HG02884 (cell line): ENCODE data around the gene RSPH9.
"Not testable (repeated sequence)": the region's sequence is repeated elsewhere in the genome, so short reads cannot be mapped to it uniquely, and the experiment has no call there.

Experiments
- ATAC-seq: cut with Tn5 transposase; IDR thresholded peaks from one replicate; pipeline ENCODE4 v1.9.1; 2021; ENCODE audit warnings: mild to moderate bottlenecking, moderate library complexity; ENCODE audit not compliant: unreplicated experiment

The RSPH9 gene

GRCh38 chr6:43628393-43629103 lies 16.3 kb upstream of the RSPH9 start:
- peak; percentile 7 for ATAC-seq

- peak; percentile 81 for ATAC-seq
Measured at GRCh38 chr6:43629104-43629504, 15.7 kb upstream of the RSPH9 start, which contains the start of gene GTPBP2. GTPBP2 (minus strand) TSS chr6:43629264; CDS start chr6:43629162, 102 bp downstream.

- peak; percentile 64 for ATAC-seq
Measured at GRCh38 chr6:43629505-43630300, 15.1 kb upstream of the RSPH9 start.

GRCh38 chr6:43630980-43631619 lies 13.7 kb upstream of the RSPH9 start:
- no peak for ATAC-seq

GRCh38 chr6:43633002-43633401 lies 11.8 kb upstream of the RSPH9 start:
- not testable (repeated sequence) for ATAC-seq

GRCh38 chr6:43634702-43635303 lies 10.0 kb upstream of the RSPH9 start:
- ATAC-seq = no peak

- peak; percentile 87 for ATAC-seq
Measured at GRCh38 chr6:43635387-43636307, 9.2 kb upstream of the RSPH9 start, which contains the start of gene MAD2L1BP. MAD2L1BP (plus strand) TSS chr6:43635840; CDS start chr6:43635876, 36 bp downstream.

- ATAC-seq = no peak
Measured at GRCh38 chr6:43636308-43636659, 8.6 kb upstream of the RSPH9 start.

- no peak for ATAC-seq
Measured at GRCh38 chr6:43639984-43640800, 4.6 kb upstream of the RSPH9 start.

GRCh38 chr6:43645613-43645964 lies 753 bp downstream of the RSPH9 start:
- ATAC-seq = no peak

GRCh38 chr6:43647613-43648012 lies 2.8 kb downstream of the RSPH9 start:
- no peak for ATAC-seq

- no peak for ATAC-seq
Measured at GRCh38 chr6:43648248-43648647, 3.4 kb downstream of the RSPH9 start.

GRCh38 chr6:43652822-43653221 lies 8.0 kb downstream of the RSPH9 start:
- ATAC-seq = not testable (repeated sequence)

GRCh38 chr6:43657221-43657802 lies 12.5 kb downstream of the RSPH9 start:
- ATAC-seq = no peak

- ATAC-seq = no peak
Measured at GRCh38 chr6:43658161-43658560, 13.3 kb downstream of the RSPH9 start.

GRCh38 chr6:43662948-43663347 lies 18.1 kb downstream of the RSPH9 start:
- not testable (repeated sequence) for ATAC-seq

GRCh38 chr6:43665376-43665775 lies 20.5 kb downstream of the RSPH9 start:
- no peak for ATAC-seq

GRCh38 chr6:43666196-43666920 lies 21.5 kb downstream of the RSPH9 start:
- ATAC-seq = no peak
